ENCODE data around the gene PCCA.
"Not testable (repeated sequence)": the region's sequence is repeated elsewhere in the genome, so short reads cannot be mapped to it uniquely, and the experiment has no call there.

PCCA gene

DNA sequence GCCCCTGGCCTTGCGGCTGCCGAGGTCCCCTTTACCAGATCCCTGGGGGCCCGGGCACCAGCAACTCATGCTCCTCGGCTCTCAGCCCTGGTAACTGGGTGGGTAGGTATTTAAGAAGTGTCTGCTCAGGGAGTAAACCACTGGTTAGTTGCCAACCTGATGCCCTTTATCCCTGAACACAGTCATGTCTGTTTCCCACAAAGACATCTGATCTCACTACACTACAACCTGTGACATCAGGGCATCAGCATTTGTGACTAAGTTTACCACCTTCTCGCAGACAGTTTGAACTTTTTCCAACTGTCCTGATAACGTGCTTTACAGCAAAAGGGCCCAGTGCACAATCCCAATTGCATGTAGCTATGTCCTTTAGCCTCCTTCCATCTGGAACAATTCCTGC lies 477.6 kb downstream of the PCCA start:
- Mint-ChIP-seq H3K27me3 (no peaks in the 10 kb centered on the region), H3K4me1 (peaks cover 13% of the 10 kb centered on the region), H3K4me3 (no peak overlapping the region), H3K36me3 (ENCODE audit: insufficient read depth) (no peaks in the 10 kb centered on the region), H3K9me3 (no peaks in the 10 kb centered on the region), H3K27ac (ENCODE audit: low read depth) (no peak overlapping the region)
- ATAC-seq (replicated peaks; ENCODE audit: extremely low read depth, poor library complexity, severe bottlenecking) (no peak), DNase-seq (ENCODE audit: low spot score in 2 of 2) (no peak)

DNA sequence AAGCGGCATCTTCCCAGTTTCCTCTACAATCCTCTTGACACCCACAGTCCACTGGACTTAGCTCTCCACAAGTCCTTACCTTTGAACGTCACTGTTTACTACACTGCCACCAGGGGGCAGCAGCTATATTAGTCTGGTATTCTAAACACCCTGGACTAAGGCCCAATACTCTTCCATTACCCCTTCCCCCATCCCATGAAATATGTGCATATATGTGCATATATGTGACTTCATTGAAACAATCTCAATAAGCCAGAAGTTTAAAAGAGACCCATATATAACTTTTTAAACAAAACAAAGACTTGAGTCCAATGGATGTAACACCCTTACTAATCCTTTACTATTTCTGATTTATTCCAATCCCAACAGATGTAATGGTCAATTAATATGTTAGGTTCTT lies 484.2 kb downstream of the PCCA start:
- H3K4me1 Mint-ChIP-seq, result peaks cover 21% of the 10 kb centered on the region
- H3K36me3 Mint-ChIP-seq (ENCODE audit: insufficient read depth), result peaks cover 5% of the 10 kb centered on the region
- peak; percentile 41 to 61 for DNase-seq (ENCODE audit: low spot score in 2 of 2)
- no peaks in the 10 kb centered on the region for H3K9me3 Mint-ChIP-seq
- ATAC-seq (replicated peaks; ENCODE audit: extremely low read depth, poor library complexity, severe bottlenecking), result peak; percentile 58
- H3K27me3 Mint-ChIP-seq, result no peaks in the 10 kb centered on the region
- H3K4me3 Mint-ChIP-seq, result no peak overlapping the region
- no peak overlapping the region for H3K27ac Mint-ChIP-seq (ENCODE audit: low read depth)

DNA sequence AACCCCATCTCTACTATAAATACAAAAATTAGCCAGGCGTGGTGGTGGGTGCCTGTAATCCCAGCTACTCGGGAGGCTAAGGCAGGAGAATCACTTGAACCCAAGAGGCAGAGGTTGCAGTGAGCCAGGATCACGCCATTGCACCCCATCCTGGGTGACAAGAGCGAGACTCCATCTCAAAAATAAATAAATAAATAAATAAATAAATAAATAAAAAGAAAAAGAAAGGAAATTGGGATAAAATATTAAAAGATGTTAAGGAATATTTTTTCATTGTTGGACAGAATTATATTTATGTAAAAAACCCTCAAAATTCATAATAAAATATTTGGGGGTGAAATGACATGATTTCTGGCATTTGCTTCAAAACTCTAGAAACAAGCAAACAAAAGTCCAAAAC lies 488.3 kb downstream of the PCCA start:
- DNase-seq (ENCODE audit: low spot score in 2 of 2); ATAC-seq (replicated peaks; ENCODE audit: extremely low read depth, poor library complexity, severe bottlenecking); H3K27me3 Mint-ChIP-seq; H3K27ac Mint-ChIP-seq (ENCODE audit: low read depth); H3K9me3 Mint-ChIP-seq; H3K4me3 Mint-ChIP-seq; H3K36me3 Mint-ChIP-seq (ENCODE audit: insufficient read depth): not testable (repeated sequence)
- H3K4me1 Mint-ChIP-seq, result peaks cover 32% of the 10 kb centered on the region

Data from central memory CD8-positive, alpha-beta T cell (primary cell).